Kidney capillary endothelial cell (primary cell): ENCODE results near the gene OS9.

ENCODE experiments used
- DNase-seq: peaks from one replicate; pipeline ENCODE4 v3.0.0-alpha.2; 2018; ENCODE audit warnings: low spot score

Gene OS9

GRCh38 chr12:57765698-57766463 lies 71.9 kb downstream of the OS9 start:
- no peak for DNase-seq

GRCh38 chr12:57766464-57767304 lies 72.8 kb downstream of the OS9 start, which contains the start of gene CYP27B1:
Gene CYP27B1 (minus strand): TSS chr12:57767078. CDS start chr12:57767041, 37 bp downstream.
- no peak for DNase-seq

- no peak for DNase-seq
Measured at GRCh38 chr12:57767305-57767698, 73.4 kb downstream of the OS9 start.

- no peak for DNase-seq
Measured at GRCh38 chr12:57767876-57768275, 73.9 kb downstream of the OS9 start.

- DNase-seq, result no peak
Measured at GRCh38 chr12:57769594-57769993, 75.7 kb downstream of the OS9 start.

GRCh38 chr12:57770734-57771133 lies 76.8 kb downstream of the OS9 start:
- DNase-seq, result no peak
